ENCODE data around the gene NCOA3.
"Not testable (repeated sequence)": the region's sequence is repeated elsewhere in the genome, so short reads cannot be mapped to it uniquely, and the experiment has no call there.

NCOA3 gene

DNA sequence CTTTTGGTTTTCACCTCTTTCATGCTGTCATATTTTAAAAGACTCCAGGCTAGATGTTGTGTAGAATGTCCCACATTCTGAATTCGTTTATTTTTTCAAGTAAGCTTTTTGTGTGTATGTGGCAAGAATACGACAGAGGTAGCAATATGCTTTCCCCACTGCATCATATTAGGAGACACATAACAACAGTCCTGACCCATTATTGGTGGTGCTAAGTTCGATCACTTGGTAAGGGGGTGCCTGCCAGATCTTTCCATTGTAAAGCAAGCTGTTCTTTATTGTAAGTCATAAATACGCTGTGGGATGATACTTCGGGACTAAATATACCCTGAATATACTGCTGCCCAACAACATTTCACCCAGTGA is 588 bp upstream of the NCOA3 start:
- no peak for DNase-seq

- no peak for DNase-seq
Observed at GRCh38 chr20:47502271-47503239, 868 bp downstream of the NCOA3 start.

GRCh38 chr20:47503685-47504084 is 2.0 kb downstream of the NCOA3 start:
- DNase-seq, result no peak

GRCh38 chr20:47506335-47506734 is 4.6 kb downstream of the NCOA3 start:
- DNase-seq, result no peak

DNA sequence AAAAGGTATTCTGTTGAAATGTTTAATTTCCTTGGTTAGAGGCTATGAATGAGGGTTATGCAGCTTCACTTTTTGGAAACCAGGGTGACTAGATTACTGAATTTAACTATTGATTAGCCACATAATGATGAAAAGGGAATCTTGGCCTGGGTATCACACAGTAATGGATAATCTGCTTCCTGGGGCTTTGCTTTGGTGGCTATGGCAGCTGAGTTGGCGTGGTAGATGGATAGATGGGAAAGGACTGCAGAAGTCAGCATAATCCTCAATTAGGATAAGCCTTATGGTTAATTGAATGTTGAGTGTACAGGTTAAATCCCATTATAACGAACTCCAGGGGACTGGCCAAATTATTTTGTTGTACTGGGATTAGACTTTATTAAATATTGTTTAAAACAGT is 5.2 kb downstream of the NCOA3 start:
- no peak for DNase-seq

DNA sequence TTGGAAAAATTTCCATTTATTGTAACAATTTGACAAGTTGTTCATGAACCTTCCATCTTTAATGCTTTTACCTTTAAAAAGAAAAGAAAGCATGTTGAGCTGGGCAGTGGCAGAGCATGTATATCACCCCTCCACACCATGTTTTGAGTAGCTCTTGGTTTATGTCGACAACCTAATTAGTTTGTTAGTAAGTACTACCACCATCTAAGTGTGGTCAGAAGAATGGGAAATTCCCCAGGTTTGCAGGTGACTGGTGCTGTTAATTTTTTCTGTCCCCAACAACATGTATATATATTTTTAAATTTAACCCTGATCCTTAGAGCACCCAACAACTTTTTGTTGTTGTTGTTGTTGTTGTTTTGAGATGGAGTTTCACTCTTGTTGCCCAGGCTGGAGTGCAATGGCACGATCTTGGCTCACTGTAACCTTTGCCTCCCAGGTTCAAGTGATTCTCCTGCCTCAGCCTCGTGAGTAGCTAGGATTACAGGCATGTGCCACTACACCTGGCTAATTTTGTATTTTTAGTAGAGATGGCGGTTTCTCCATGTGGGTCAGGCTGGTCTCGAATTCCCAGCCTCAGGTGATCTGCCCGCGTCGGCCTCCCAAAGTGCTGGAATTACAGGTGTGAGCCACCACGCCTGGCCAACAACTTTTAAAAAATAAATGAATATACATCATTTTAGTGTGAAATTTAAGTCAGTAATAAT is 5.7 kb downstream of the NCOA3 start:
- DNase-seq, result not testable (repeated sequence)

GRCh38 chr20:47508278-47508677 is 6.6 kb downstream of the NCOA3 start:
- DNase-seq, result no peak

DNA sequence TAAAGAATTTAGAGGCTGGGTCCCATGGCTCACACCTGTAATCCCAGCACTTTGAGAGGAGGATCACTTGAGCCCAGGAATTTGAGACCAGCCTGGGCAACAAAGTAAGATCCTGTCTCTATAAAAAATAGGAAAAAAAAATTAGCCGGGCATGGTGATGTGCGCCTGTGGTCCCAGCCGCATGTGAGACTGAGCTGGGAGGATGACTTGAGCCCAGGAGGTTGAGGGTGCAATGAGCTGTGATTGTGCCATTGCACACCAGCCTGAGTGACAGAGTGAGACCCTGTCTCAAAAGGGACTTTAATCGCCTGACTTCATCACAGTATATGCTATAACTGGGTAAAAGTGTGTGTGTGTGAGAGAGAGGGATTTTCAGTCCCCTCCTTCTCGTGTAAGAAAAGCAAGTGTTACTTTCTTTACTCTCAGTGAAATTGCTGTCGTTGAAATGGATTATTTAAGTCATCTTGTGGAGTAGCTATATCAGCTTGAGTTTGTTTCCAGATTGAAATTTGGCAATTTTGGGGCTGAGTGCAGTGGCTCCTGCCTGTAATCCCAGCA is 7.5 kb downstream of the NCOA3 start:
- no peak for DNase-seq

- no peak for DNase-seq
Observed at GRCh38 chr20:47509685-47510084, 8.0 kb downstream of the NCOA3 start.

DNA sequence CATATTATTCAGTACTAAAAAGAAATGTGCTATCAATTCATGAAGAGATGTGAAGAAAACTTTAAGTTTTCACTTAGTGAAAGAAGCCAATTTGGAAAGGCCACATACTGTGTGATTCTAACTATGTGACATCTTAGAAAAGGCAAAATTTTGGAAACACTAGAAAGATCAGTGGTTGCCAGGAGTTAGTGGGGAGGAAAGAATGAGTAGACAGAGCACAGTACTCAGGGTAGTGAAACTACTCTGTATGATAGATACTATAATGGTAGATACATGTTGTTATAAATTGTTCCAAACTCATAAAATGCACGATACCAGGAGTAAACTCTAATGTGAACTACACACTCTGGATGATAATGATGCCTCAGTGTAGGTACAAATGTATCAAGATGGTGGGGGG is 14.2 kb downstream of the NCOA3 start:
- DNase-seq, result no peak

- no peak for DNase-seq
Observed at GRCh38 chr20:47521059-47521808, 19.5 kb downstream of the NCOA3 start.

DNA sequence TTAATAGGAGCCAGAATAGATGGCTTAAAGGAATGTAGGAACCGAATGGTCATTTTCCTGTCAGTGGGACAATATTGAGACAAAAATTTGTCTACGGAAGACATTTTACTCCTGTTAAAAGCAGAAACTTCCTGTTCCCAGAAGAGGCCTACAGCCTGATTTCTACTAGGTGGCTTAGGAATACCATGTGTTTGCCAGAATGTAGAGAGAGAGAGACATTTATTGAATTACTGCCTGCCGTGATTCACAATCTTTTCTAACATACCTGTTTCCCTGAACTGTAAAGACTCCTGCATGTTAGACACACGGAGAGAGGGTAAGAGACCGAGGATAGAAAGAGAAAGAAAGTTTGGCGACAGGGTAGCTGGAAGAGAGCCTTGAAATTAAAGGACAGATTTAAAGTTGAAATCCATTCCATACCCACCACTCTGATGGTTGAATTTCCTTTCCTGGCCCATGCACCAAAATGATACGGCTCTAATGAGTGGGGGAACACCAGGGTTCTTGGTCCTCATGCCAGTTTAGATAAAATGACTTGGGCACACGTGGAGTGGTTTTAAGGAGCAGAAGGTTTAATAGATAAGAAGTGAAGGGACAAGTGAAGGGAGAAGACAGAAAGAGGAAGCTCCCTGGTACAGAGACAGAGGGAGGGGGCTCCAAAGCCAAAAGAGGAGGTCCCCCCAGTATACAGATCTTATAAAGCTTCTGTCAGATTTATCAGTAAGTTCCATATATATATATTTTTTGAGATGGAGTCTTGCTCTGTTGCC is 22.5 kb downstream of the NCOA3 start:
- DNase-seq, result no peak

DNA sequence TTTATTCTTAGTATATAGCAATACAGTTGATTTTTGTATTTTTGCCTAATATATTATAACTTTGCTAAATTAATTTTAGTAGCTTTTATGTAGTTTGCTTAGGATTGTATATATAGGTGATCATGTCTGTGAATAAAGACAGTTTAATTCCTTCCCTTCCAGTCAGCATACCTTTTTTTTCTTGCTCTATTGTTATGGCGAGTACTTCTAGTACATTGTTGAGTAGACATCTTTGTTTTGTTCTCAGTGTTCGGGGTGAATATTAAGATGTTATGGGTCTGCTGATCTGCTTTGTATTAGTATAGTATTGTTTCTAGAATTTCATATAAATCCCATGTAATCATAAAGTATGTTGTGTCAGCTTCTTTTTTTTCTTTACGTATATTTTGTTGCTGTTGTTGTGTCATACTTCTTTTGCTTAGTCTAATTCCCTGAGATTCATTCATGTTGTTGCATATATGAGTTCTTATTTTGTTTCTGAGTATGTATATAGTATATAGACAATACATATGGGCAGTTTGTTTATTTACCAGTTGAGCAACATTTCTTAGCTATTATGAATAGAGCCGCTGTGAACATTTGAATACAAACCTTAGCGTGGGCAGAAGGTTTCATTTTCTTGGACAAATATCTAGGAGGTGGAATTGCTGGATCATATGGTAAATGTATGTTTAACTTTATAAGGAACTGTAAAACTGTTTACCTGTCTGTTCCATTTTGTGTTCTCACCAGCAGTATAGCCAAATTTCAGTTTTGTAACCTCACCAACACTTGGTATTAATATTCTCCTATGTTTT is 25.5 kb downstream of the NCOA3 start:
- DNase-seq, result no peak

GRCh38 chr20:47529840-47530239 is 28.2 kb downstream of the NCOA3 start:
- no peak for DNase-seq

DNA sequence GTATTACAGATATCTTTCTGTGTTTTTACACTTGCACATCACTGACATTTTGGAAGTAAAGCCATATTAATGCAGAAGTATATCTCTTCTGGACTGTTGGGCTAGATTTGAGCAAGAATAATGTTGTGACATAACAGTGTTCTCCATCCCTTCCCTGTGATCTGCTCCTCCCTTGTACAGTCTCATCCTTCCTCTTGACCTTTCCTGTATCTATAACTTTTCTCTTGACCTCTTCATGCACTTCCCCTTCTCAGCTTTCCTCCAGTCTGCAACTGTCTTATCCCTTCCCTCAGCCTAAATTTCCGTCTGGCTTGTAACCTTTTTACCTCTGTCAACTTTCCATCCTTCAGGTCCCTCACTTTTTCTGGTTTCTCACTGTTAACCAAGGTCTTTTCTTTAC is 29.8 kb downstream of the NCOA3 start:
- no peak for DNase-seq

DNA sequence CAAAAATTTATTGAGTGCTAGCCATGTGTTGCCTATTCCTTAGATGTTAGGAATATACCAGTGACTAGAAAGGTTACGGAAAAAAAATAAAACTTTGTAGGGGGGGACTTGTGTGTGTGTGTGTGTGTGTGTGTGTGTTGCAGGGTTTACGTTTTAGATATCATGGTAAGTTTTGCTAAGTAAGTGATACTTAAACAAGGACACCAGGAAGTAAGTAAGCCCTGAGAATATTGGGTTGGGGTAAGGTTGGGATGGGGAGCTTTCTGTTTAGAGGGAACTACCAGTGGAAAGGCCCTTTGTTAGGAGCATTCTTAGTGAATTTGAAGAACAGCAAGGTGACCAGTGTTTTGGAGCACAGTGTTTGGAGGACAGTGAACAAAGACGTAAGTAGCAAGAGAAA is 30.3 kb downstream of the NCOA3 start:
- no peak for DNase-seq

GRCh38 chr20:47533518-47534062 is 31.9 kb downstream of the NCOA3 start:
- DNase-seq, result no peak

GRCh38 chr20:47534405-47534804 is 32.7 kb downstream of the NCOA3 start:
- DNase-seq, result no peak

- no peak for DNase-seq
Observed at GRCh38 chr20:47535088-47535487, 33.4 kb downstream of the NCOA3 start.

DNA sequence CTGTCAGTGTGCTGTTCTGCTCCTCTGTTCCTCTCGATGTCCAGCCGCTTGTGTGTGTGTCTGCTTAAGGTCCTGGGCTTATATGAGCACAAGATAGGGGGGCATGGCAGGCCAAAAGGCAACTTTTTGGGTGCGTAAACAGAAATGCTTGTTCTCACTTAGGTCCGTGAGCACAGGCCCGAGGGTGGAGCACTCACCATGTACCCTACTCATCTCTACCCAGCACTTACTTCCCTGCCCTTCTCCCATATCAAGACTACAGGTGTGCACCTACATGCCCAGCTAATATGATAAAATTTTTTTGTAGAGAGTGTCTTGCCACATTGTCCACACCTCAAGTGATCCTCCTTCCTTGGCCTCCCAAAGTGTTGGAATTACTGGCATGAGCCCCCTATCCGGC is 34.3 kb downstream of the NCOA3 start:
- DNase-seq, result no peak

All from DMS79 (cell line).